GM18907 (cell line): Measurements from ENCODE around the gene CEP72.
"Not testable (repeated sequence)": the region's sequence is repeated elsewhere in the genome, so short reads cannot be mapped to it uniquely, and the experiment has no call there.

Experiments used
- ATAC-seq: cut with Tn5 transposase; IDR thresholded peaks from one replicate; pipeline ENCODE4 v1.9.1; 2021; ENCODE audit warnings: mild to moderate bottlenecking, moderate library complexity; ENCODE audit not compliant: unreplicated experiment

Gene CEP72

DNA sequence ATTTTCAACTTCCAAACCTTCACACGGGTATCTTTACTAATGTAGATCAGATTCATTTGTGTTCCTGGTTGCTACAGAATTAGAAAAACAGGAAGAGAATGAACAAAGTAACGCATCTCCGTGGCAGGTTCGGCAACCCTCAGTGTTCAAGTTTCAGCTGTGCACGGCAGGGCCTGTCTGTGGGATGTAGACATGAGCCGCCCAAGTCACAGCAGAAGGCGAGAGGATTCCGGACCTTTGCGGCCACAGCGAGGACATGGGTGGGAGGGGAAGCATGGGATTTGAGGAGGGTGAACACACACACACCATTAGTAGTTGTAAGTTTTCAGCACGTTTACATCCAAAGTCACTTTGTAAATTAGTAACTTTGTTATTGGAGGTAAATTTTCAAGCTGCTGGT, 31.7 kb upstream of the CEP72 start:
- no peak for ATAC-seq

DNA sequence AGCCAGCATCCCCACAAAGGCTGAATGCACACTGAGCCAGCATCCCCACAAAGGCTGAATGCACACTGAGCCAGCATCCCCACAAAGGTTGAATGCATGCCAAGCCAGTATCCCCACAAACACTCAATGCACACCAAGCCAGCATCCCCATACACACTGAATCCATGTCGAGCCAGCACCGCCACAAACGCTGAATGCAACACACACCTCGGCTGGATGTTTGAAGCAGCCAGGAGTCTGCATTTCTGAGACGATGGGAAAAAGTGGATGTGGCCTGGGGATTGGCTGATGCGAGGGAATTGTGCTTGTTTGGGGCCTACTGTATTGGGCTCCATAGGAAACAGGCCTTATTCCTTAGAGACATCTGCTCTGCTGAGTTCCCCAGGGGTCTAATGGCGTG, 30.9 kb upstream of the CEP72 start:
- ATAC-seq, result no peak

DNA sequence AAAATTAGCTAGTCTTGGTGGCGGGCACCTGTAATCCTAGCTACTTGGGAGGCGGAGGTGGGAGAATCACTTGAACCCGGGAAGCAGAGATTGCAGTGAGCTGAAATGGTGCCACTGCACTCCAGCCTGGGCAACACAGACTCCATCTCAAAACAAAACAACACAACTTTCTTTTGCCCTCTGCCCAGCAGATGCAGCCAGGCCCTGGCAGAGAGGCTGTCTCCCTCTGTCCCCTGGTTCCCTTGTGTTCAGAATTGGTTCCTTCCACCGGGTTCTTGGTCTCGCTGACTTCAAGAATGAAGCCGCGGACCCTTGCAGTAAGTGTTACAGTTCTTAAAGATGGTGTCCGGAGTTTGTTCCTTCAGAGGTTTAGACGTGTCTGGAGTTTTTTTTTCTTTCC, 30.2 kb upstream of the CEP72 start:
- no peak for ATAC-seq

DNA sequence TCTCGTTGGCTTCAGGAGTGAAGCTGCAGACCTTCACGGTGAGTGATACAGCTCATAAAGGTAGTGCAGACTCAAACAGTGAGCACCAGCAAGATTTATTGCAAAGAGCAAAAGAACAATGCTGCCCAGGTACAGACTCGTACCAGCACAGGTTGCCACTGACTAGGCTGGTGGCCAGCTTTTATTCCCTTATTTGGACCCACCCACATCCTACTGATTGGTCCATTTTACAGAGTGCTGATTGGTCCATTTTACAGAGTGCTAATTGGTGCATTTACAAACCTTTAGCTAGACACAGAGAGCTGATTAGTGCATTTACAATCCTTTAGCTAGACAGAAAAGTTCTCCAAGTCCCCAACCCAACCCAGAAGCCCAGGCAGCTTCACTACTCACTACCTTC, 29.7 kb upstream of the CEP72 start:
- not testable (repeated sequence) for ATAC-seq

DNA sequence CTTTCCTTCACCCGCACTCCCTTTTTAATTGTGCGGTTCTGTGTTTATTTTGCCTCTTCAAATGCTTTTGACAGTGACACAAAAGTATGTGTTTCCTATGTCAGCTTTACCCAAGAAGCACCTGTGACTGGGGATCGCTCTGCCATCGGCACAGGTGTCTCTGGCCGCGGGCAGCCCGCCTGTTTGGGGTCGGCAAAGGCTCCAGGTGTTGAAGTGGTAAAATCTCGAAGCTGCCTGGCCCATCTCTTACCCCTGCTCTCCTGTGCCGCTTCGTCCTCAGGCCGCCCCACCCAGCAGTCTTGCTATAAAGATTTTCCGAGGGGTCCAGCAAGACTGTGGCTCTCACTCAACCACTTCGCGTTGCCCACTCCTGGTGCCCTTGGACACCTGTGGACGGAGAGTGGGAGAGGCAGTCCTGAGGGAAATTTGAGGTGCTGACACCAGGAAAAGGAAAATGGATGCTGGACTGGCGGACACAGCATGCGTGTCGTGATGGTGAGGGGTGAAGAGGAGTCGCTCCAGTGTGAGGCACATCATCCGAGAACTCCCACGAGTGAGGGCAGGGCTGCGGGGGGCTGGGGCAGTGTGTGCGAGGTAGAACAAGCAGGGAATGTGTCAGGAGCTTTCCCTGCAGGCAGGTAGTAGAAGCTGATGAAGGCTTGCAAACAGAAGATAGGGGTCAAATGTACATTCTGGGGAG, 29.1 kb upstream of the CEP72 start:
- no peak for ATAC-seq

DNA sequence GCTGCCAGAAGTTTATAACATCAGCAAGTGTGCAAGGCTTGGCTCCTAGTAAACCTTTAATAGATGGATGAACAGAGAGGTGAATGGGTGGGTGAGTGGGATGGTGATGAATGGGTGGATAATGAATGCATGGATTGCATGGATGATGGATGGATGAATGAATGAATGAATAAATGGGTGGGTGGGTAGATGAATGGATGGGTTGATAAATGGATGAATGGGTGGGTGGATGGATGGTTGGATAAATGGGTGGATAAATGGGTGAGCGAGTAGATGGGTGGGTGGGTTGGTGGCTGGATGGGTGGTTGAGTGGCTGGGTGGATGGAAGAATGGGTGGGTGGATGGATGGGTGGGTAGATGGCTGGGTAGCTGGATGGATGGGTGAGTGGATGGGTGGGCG, 28.5 kb upstream of the CEP72 start:
- ATAC-seq, result no peak

DNA sequence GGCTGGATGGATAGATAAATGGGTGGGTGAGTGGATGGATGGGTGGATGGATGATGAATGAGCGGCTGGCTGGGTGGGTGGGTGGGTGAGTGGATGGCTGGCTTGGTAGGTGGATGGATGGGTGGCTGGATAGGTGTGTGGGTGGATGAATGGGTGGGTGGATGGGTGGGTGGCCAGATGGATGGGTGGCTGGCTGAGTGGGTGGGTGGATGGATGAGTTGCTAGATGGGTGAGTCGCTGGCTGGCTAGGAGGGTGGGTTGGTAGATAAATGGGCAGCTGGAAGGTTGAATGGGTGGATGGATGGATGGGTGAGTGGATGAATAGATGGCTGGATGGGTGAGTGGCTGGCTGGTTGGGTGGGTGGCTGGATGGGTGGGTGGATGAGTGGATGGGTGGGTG, 27.9 kb upstream of the CEP72 start:
- ATAC-seq, result no peak

DNA sequence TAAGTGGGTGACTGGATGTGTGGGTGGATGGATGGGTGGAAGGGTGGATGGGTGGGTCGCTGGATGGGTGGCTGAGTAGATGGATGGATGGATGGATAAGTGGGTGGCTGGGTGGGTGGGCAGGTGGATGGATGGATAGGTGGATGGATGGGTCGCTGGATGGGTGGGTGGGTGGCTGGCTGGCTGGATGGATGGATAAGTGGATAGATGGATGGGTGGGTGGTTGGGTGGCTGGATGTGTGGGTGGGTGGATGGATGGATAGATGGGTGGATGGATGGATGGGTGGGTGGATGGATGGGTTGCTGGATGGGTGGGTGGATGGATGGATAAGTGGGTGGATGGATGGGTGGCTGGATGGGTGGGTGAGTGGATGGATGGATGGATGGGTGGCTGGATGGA, 27.3 kb upstream of the CEP72 start:
- no peak for ATAC-seq

DNA sequence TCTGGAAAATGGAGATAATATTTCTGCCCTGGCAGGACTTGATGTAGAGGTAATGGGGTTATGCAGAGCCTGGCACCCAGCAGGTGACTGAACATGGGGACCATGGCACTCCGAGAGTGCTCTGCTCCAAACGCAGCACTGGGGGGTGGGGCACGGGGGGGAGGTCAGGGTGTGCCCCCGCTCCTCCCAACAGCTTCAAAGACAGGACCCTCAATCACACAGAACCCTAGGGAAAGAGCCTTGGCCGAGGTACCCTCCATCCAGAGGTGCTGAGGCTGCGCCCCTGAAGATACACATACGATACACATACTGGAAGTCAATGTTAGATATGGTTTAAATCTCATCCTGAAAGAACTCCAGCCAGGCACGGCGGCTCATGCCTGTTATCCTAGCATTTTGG, 26.6 kb upstream of the CEP72 start:
- ATAC-seq, result no peak

DNA sequence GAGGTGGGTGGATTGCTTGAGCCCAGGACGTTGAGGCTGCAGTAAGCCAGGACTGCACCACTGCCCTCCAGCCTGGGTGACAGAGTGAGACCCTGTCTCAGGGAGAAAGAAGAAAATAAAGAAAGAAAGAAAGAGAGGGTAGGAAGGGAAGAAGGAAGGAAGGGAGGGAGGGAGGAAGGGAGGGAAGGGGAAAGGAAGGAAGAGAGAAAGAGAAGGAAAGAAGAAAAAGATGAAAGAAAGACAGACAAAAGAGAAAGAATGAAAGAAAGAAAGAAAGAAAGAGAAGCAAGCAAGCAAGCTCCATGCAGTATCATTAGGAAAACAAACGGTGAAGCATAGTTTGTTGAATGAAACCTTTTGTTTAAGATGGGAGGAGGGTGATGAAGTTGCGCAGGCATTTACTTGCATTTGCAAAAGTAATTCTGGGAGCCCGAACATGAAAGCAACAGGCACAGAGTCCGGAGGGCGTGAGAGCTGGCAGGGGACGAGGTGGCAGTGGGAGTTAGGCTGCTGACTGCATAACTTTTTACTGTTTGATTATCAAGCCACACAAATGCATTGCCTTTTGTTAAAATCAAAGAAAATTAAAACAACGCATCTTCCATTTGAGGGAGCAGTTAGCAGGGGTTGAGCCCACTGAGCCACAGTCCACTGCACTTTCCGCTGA, 26.0 kb upstream of the CEP72 start:
- no peak for ATAC-seq

DNA sequence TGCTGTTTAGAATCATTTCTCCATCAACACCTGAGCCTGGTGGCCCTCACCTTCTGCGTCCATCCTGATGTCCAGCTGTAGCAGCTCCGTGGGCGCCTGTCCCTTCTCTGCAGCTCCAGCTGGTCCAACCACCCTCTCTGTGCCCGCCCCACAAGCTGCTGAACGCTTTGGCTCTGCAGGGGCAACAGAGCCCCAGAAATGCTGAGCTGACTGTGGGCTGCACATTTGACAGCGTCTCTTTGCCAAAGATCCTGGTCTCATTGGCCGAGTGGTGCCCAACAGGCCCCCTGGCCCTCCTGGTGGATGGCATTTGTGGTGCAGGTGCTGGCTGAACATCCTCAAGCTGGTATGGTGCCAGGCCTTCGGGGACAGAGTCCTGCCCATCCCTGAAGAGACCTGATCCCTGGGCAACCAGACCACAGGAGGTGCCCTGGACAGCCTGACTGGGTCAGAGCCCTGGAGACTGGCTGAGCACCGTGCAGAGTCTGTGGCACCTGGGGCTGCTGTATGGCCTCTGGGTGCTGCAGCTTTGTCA, 25.3 kb upstream of the CEP72 start:
- ATAC-seq, result no peak

DNA sequence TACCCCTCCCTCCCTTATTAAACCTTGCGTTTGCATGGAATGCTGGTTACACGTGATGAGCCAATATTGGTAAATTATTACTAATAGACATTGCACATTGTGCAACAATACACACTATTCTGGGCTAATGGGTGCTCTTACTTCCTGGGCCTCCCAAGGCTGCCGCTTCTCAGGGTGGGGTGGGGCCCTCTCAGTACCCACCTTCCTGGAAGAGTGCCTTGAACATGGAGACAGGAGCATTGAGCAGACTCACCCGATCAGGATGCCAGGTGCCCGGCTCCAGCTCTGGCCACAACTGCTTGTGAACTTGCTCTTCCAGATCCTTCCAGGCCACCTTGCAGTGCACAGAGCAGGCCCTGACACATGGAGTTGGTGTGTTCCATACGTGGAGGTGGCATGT, 24.7 kb upstream of the CEP72 start:
- no peak for ATAC-seq

DNA sequence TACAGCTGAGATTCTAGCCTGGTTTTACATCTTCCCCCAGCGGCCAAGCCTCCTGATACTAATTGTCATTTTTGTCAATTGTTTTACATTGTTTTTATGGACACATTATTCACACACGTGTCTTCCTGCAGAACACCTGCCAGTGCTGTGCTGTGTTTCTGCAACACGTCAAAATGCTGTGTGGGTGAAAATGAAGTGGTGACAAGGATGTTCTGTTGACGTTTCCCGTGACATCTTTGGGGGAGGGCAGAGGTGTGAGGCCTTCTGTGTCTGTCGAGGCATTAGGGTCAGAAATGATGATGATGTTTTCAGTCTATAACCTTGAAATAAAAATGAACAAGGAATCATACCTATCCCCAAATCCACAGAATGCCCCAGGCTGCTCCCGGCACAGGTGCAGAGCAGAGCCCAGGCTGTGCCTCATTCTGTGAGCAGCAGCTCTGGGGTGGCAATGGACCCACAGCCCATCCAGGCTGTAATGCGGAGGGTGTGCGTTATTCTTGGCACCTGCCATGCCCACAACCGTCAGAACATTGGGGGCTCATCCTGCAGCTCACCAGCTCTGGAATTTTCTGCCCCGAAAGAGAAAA, 23.6 kb upstream of the CEP72 start:
- no peak for ATAC-seq

DNA sequence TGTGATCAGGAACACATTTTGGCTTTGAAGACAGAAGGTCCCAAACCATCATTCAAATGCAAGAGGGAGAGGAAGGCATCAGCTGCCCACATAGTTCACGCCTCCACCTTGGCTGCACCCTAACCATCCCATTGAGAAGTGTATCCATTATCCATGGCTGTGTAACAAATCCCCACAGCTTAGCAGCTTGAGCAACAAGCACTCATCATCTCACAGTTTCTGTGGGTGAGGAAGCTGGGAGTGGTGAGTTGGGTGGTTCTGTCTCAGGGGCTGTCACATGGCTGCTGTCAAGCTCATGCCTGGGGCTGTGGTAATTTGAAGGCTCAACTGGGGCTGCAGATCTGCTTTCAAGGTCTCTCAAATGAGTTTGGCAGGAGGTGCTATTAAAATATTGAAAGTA, 23.0 kb upstream of the CEP72 start:
- no peak for ATAC-seq

DNA sequence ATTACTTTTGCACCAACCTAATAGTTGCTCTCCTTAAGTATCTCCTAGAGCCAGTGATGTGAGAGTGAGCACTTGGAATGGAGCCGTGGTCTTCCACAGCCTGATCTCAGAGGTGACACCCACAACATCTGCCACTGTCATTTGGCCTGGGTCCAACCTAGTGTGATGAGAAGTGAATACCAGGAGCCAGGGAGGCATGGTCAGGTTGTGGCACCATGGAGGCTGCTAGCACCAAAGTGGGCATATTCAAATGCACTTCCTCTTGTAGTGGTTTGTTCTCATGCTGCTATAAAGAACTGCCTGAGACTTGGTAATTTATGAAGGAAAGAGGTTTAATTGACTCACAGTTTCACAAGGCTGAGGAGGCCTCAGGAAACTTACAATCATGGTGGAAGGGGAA, 22.6 kb upstream of the CEP72 start:
- no peak for ATAC-seq

DNA sequence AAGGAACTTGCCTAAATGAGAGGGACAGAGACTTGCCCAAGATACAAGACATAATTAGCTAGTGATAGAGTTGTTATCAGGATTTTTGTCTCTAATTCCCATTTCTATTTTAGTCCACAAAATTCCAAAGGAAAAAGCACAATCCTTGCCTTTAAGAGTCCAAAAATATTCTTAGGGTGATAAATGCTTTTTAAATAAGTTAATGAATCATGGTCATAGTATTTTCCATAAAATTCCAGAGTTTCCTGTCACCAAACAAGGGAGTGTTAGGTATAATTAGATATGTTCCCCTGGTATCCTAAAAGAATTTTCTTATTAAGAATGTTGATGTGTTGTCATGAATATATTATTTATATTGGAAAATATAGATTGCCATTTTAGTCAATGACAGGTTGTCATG, 21.8 kb upstream of the CEP72 start:
- ATAC-seq, result no peak

DNA sequence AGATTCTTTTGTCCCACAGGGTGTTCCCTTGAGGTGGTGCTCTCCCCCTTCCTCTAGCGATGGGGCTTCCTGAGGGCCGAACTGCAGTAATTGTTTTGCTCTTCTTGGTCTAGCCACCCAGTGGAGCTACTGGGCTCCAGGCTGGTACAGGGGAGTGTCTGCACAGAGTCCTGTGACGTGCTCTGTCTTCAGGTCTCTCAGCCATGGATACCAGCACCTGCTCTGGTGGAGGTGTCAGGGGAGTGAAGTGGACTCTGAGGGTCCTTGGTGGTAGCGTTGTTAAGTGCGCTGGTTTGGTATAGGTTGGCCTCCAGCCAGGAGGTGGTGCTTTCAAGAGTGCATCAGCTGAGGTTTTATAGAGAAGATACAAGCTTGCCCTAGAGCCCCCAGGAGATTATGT, 20.4 kb upstream of the CEP72 start:
- ATAC-seq, result no peak

DNA sequence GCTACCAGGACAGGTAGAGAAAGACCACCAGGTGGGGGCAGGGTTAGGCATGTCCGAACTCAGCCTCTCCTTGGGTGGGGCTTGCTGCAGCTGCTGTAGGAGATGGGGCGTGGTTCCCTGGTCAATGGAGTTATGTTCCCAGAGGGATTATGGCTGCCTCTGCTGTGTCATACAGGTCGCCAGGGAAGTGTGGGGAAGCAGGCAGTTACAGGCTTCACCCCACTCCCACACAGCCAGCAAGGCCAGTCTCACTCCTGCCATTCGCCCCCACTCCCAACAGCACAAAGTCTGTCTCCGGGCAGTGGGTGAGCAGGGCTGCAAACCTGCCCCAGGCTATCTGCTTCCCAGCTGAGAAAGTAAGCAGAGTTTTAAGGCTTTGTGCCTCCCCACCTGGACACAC, 20.0 kb upstream of the CEP72 start:
- ATAC-seq, result no peak

DNA sequence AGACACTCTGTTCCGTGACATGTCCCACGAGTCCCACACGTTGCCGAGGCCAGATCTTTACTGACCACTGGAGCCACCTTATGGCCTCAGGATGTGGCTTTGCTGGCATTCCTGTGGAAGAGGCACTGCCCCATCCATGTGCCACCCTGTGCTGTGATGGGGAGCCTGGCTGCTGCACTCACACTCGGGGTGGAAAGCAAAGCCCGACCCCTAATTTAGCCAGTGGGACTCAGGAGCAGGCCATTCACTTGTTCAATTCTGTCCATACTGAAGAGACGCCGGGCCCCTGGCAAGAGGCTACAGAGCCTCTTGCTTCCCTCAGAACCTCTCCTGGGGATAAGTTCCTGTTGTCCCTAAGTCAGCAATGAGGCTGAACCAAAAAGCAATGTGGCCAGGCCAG, 18.6 kb upstream of the CEP72 start:
- no peak for ATAC-seq

DNA sequence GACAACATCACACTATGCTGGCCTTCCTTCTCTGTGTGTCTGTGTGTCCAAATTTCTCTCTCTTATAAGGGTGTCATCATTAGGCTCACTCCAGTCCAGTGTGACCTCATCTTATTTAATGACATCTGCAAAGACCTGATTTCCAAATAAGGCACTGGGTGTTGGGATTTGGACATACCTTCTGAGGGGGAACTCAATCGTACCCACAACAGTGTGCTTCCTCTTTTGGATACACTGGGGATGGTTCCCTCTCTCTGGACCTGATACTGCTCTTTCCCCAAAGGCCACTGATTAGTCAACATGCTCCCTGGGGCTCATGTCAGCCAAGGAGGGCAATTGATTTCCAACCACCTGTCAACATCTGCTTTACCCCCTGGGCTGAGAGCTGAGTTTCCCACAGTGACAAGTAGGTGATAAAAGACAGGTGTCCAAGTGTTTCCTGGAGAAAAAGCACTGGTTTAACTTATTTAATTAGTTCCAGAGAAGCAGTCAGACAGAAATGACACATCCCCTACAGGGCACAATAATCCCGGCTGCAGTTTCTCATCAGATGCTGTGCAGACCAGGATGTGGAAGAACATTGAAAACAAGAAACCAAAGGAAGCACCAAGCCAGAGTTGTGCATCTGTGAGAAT, 17.8 kb upstream of the CEP72 start:
- ATAC-seq, result no peak

DNA sequence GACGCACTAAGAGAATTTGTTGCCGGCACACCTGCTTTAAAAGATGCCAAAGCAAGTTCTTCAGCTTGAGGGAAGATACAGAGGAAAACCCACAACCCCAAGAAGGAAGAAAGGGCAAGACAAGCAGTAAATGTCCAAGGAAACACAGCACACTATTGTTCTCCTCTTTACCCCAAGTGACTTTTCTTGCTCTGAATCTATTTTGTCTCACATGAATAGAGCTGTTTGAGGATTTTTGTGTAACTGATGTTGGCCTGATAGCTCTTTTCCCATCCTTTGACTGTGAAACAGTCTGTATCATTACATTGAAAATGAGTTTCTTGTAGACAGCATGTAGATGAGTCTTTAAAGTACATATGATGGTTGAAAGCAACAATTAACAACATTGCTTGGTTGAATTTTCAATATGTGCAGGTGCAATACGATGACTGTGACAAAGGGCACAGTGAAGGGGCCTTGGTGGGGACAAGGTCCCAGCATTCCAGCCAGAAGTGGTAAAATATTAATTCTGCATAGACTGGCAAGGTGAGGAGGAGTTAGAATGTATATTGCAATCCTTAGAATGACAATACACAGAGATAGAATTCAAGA, 16.8 kb upstream of the CEP72 start:
- ATAC-seq, result no peak
